ENCODE data around the gene SAP25.

The SAP25 gene

GRCh38 chr7:100573691-100574361 lies at the start of gene SAP25:
Gene SAP25, minus strand, starts transcription at chr7:100573900. Its CDS starts 158 bp downstream, at chr7:100573742.
- TF ChIP-seq CTCF (IDR thresholded peaks at IDR 0.05; ENCODE audit: low read depth, low read length) = no peak
- H3K4me3 ChIP-seq (replicated peaks in 1 of 2; ENCODE audit: low read depth in 2 of 2, low read length in 2 of 2) = no peak within 1 kb of the TSS

GRCh38 chr7:100621554-100621953 lies 47.9 kb upstream of the SAP25 start:
- no peak for TF ChIP-seq CTCF (IDR thresholded peaks at IDR 0.05; ENCODE audit: low read depth, low read length)
- DNase-seq (ENCODE audit: low read depth in 2 of 2) = no peak
- H3K4me3 ChIP-seq (replicated peaks in 1 of 2; ENCODE audit: low read depth in 2 of 2, low read length in 2 of 2) = no peak overlapping the region

More at GRCh38 chr7:100573691-100574361, at the start of gene SAP25:
- DNase-seq (ENCODE audit: low read depth in 2 of 2) = no peak

GRCh38 chr7:100620804-100621203 lies 47.1 kb upstream of the SAP25 start:
- no peak overlapping the region for H3K4me3 ChIP-seq (replicated peaks in 1 of 2; ENCODE audit: low read depth in 2 of 2, low read length in 2 of 2)
- TF ChIP-seq CTCF (IDR thresholded peaks at IDR 0.05; ENCODE audit: low read depth, low read length) = no peak
- DNase-seq (ENCODE audit: low read depth in 2 of 2) = no peak

- no peak overlapping the region for H3K4me3 ChIP-seq (replicated peaks in 1 of 2; ENCODE audit: low read depth in 2 of 2, low read length in 2 of 2)
- no peak for TF ChIP-seq CTCF (IDR thresholded peaks at IDR 0.05; ENCODE audit: low read depth, low read length)
- no peak for DNase-seq (ENCODE audit: low read depth in 2 of 2)
These were observed 46.5 kb upstream of the SAP25 start for GRCh38 chr7:100620239-100620638.

GRCh38 chr7:100614308-100614861 lies 40.7 kb upstream of the SAP25 start:
- TF ChIP-seq CTCF (IDR thresholded peaks at IDR 0.05; ENCODE audit: low read depth, low read length) = no peak
- H3K4me3 ChIP-seq (replicated peaks in 1 of 2; ENCODE audit: low read depth in 2 of 2, low read length in 2 of 2) = no peak overlapping the region
- no peak for DNase-seq (ENCODE audit: low read depth in 2 of 2)

GRCh38 chr7:100613412-100614175 lies 39.9 kb upstream of the SAP25 start:
- no peak for TF ChIP-seq CTCF (IDR thresholded peaks at IDR 0.05; ENCODE audit: low read depth, low read length)
- H3K4me3 ChIP-seq (replicated peaks in 1 of 2; ENCODE audit: low read depth in 2 of 2, low read length in 2 of 2) = peak overlapping the region in 1 of 2 donors; percentile 79
- DNase-seq (ENCODE audit: low read depth in 2 of 2) = no peak

Data from cardiac fibroblast (primary cell).